PC-3 (cell line): ENCODE results near the gene OR13A1. TPM values are rescaled to one million over a fixed set of nuclear protein-coding genes. Genes with fewer than 3 reads are reported as not detected.
"Not testable (repeated sequence)": the region's sequence is repeated elsewhere in the genome, so short reads cannot be mapped to it uniquely, and the experiment has no call there.

Experiments used
- ATAC-seq: fragments of 200-7000 bp; cut with Tn5 transposase; 2 replicates; pipeline ENCODE4 v1.9.1; 2020; ENCODE audit warnings: mild to moderate bottlenecking, moderate library complexity
- BruUV-seq: library from RNA; stranded (reverse); fragments of 400-500 nt; replicated peaks from 2 replicates; lab custom pipeline; 2021; lab: Mats Ljungman, UMichigan
- CTCF ChIA-PET: fragments of 300-600 bp; sonication (Branson Sonifier 250); formaldehyde crosslinking; loops from one replicate; lab custom pipeline; 2022; ENCODE audit warnings: antibody characterized with exemption; lab: Charles Lee
- POLR2A ChIA-PET: fragments of 300-600 bp; sonication (Branson Sonifier 250); formaldehyde crosslinking; loops from one replicate; lab custom pipeline; 2022; ENCODE audit warnings: antibody characterized with exemption; ENCODE audit not compliant: unreplicated experiment; lab: Charles Lee
- DNase-seq: peaks from one replicate; pipeline ENCODE4 v3.0.0-alpha.2; 2015
- H2AFZ ChIP-seq: fragments of 300-600 bp; sonication (generic); 2 replicates; pipeline ENCODE4 v1.6.0; 2016; ENCODE audit warnings: antibody characterized with exemption, low read length
- H3F3A ChIP-seq: fragments of 300-600 bp; sonication (generic); one replicate; pipeline ENCODE4 v1.6.0; 2017; ENCODE audit warnings: antibody characterized with exemption, low read length, control low read depth, mild to moderate bottlenecking; ENCODE audit not compliant: unreplicated experiment
- H3K27ac ChIP-seq: fragments of 300-600 bp; sonication (generic); 2 replicates; pipeline ENCODE4 v1.5.1; 2016; ENCODE audit warnings: mild to moderate bottlenecking, low read length
- H3K27me3 ChIP-seq: fragments of 300-600 bp; sonication (generic); 2 replicates; pipeline ENCODE4 v1.6.1; 2016; ENCODE audit warnings: low read length, mixed read lengths
- H3K36me3 ChIP-seq: fragments of 300-600 bp; sonication (generic); 2 replicates; pipeline ENCODE4 v1.6.1; 2016; ENCODE audit warnings: low read depth, mixed run types, low read length, mixed read lengths
- H3K4me1 ChIP-seq: fragments of 300-600 bp; sonication (generic); 2 replicates; pipeline ENCODE4 v1.5.1; 2016; ENCODE audit warnings: low read length; ENCODE audit not compliant: insufficient read depth
- H3K4me2 ChIP-seq: fragments of 300-600 bp; sonication (generic); 2 replicates; pipeline ENCODE4 v1.6.0; 2016; ENCODE audit warnings: low read length
- H3K4me3 ChIP-seq: fragments of 300-600 bp; sonication (generic); 2 replicates; pipeline ENCODE4 v1.5.1; 2016; ENCODE audit warnings: mild to moderate bottlenecking, low read length, mixed read lengths
- H3K79me2 ChIP-seq: fragments of 300-600 bp; sonication (generic); 2 replicates; pipeline ENCODE4 v1.6.1; 2017; ENCODE audit warnings: low read length, mixed read lengths
- H3K9ac ChIP-seq: fragments of 300-600 bp; sonication (generic); 2 replicates; pipeline ENCODE4 v1.6.0; 2016; ENCODE audit warnings: mild to moderate bottlenecking, low read length
- H3K9me2 ChIP-seq: fragments of 300-600 bp; sonication (generic); replicated peaks from 2 replicates; pipeline ENCODE4 v1.6.1; 2016; ENCODE audit warnings: mixed run types, low read length, mixed read lengths
- H3K9me3 ChIP-seq: fragments of 300-600 bp; sonication (generic); 2 replicates; pipeline ENCODE4 v1.6.1; 2016; ENCODE audit warnings: low read length, mixed read lengths
- H4K20me1 ChIP-seq: fragments of 300-600 bp; sonication (generic); 2 replicates; pipeline ENCODE4 v1.6.1; 2016; ENCODE audit warnings: low read length, mixed read lengths
- EZH2 ChIP-seq: fragments of 300-600 bp; sonication (generic); IDR thresholded peaks from one replicate; pipeline ENCODE4 v1.6.1; 2017; ENCODE audit warnings: antibody characterized with exemption, mild to moderate bottlenecking, low read length; ENCODE audit not compliant: unreplicated experiment
- EZH2phosphoT487 ChIP-seq: fragments of 300-600 bp; sonication (generic); IDR thresholded peaks from 2 replicates; pipeline ENCODE4 v1.6.1; 2018; ENCODE audit warnings: mild to moderate bottlenecking, antibody characterized with exemption, low read length, borderline replicate concordance
- intact Hi-C: fragments of 100-400 bp; cut with micrococcal nuclease; formaldehyde crosslinking; loops from 2 replicates; pipeline ENCODE4 v1.9.0; 2023
- total RNA-seq: library from RNA; depleted of rRNA; stranded (reverse); fragments of >200 nt; gene quantifications from 2 replicates; pipeline ENCODE4 v1.2.3, GENCODE V29; 2014
- TF ChIP-seq, protein P1 (sequence below): fragments of 300-600 bp; sonication (generic); conservative IDR thresholded peaks from 2 replicates; pipeline ENCODE4 v1.5.1; 2017; ENCODE audit warnings: antibody characterized with exemption, low read depth, mild to moderate bottlenecking, low read length

The OR13A1 gene
- total RNA-seq, 1 experiment from 2014 or later = 0.04 TPM

DNA sequence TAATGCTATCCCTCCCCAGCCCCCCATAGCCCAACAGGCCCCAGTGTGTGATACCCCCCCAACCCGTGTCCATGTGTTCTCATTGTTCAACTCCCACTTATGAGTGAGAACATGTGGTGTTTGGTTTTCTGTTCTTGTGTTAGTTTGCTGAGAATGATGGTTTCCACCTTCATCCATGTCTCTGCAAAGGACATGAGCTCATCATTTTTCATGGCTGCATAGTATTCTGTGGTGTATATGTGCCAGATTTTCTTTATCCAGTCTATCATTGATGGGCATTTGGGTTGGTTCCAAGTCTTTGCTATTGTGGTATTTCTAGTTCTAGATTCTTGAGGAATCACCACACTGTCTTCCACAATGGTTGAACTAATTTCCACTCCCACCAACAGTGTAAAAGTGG, 11.5 kb upstream of the OR13A1 start:
- BruUV-seq, H3F3A ChIP-seq, H3K36me3 ChIP-seq, H3K9ac ChIP-seq, H3K4me1 ChIP-seq, H3K79me2 ChIP-seq, intact Hi-C loops, ATAC-seq, POLR2A ChIA-PET, H2AFZ ChIP-seq, H3K9me2 ChIP-seq, H4K20me1 ChIP-seq, H3K9me3 ChIP-seq, H3K4me3 ChIP-seq, DNase-seq, H3K27ac ChIP-seq, H3K4me2 ChIP-seq, CTCF ChIA-PET: not testable (repeated sequence)
- H3K27me3 ChIP-seq = peaks cover 20% of the 10 kb centered on the region; the same call in 1 of the 2 replicates

- intact Hi-C loops = no loop called here
- no TSS peak for BruUV-seq
- TF ChIP-seq EZH2phosphoT487 (no peak), EZH2 (no peak)
- TF ChIP-seq, protein P1, sequence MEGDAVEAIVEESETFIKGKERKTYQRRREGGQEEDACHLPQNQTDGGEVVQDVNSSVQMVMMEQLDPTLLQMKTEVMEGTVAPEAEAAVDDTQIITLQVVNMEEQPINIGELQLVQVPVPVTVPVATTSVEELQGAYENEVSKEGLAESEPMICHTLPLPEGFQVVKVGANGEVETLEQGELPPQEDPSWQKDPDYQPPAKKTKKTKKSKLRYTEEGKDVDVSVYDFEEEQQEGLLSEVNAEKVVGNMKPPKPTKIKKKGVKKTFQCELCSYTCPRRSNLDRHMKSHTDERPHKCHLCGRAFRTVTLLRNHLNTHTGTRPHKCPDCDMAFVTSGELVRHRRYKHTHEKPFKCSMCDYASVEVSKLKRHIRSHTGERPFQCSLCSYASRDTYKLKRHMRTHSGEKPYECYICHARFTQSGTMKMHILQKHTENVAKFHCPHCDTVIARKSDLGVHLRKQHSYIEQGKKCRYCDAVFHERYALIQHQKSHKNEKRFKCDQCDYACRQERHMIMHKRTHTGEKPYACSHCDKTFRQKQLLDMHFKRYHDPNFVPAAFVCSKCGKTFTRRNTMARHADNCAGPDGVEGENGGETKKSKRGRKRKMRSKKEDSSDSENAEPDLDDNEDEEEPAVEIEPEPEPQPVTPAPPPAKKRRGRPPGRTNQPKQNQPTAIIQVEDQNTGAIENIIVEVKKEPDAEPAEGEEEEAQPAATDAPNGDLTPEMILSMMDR = no peak
- no peak overlapping the region for H3K9ac ChIP-seq
- ATAC-seq (no peak), DNase-seq (no peak)
- CTCF ChIA-PET = no interaction called here
- no peaks in the 10 kb centered on the region for H3F3A ChIP-seq
- H3K4me1 ChIP-seq = no peaks in the 10 kb centered on the region
- no peaks in the 10 kb centered on the region for H3K9me2 ChIP-seq
- no peaks in the 10 kb centered on the region for H3K36me3 ChIP-seq
- H2AFZ ChIP-seq = no peak overlapping the region
- H3K79me2 ChIP-seq = no peaks in the 10 kb centered on the region
- H4K20me1 ChIP-seq = no peaks in the 10 kb centered on the region
- H3K27ac ChIP-seq = no peak overlapping the region
- no peaks in the 10 kb centered on the region for H3K9me3 ChIP-seq
- no peak overlapping the region for H3K4me3 ChIP-seq
- no peak overlapping the region for H3K4me2 ChIP-seq
- POLR2A ChIA-PET = no interaction called here
- peaks cover 9% of the 10 kb centered on the region; the same call in 1 of the 2 replicates for H3K27me3 ChIP-seq
These were observed 9.7 kb upstream of the OR13A1 start for GRCh38 chr10:45325116-45325515.

GRCh38 chr10:45319702-45320101, 4.3 kb upstream of the OR13A1 start:
- no peak overlapping the region for H3K4me3 ChIP-seq
- TF ChIP-seq, protein P1 = no peak
- TF ChIP-seq EZH2 (no peak), EZH2phosphoT487 (no peak)
- DNase-seq (no peak), ATAC-seq (no peak)
- H3K27me3 ChIP-seq = peaks cover 8% of the 10 kb centered on the region; the same call in 1 of the 2 replicates
- no peak overlapping the region for H3K27ac ChIP-seq
- POLR2A ChIA-PET = no interaction called here
- CTCF ChIA-PET = no interaction called here
- no peak overlapping the region for H3K9ac ChIP-seq
- H3K36me3 ChIP-seq = no peaks in the 10 kb centered on the region
- intact Hi-C loops = no loop called here
- H3K9me3 ChIP-seq = no peaks in the 10 kb centered on the region
- H2AFZ ChIP-seq = no peak overlapping the region
- no peaks in the 10 kb centered on the region for H4K20me1 ChIP-seq
- no peaks in the 10 kb centered on the region for H3F3A ChIP-seq
- BruUV-seq = no TSS peak
- no peaks in the 10 kb centered on the region for H3K9me2 ChIP-seq
- no peaks in the 10 kb centered on the region for H3K79me2 ChIP-seq
- H3K4me2 ChIP-seq = no peak overlapping the region
- H3K4me1 ChIP-seq = no peaks in the 10 kb centered on the region
